Measurements from ENCODE around the gene LHCGR.
"Not testable (repeated sequence)": the region's sequence is repeated elsewhere in the genome, so short reads cannot be mapped to it uniquely, and the experiment has no call there.

The LHCGR gene

GRCh38 chr2:48739236-48739635 lies 16.3 kb downstream of the LHCGR start:
- not testable (repeated sequence) for FAIRE-seq

GRCh38 chr2:48738806-48739205 lies 16.7 kb downstream of the LHCGR start:
- FAIRE-seq, result no peak

- no peak for FAIRE-seq
These were observed 19.3 kb downstream of the LHCGR start for GRCh38 chr2:48736251-48736650.

DNA sequence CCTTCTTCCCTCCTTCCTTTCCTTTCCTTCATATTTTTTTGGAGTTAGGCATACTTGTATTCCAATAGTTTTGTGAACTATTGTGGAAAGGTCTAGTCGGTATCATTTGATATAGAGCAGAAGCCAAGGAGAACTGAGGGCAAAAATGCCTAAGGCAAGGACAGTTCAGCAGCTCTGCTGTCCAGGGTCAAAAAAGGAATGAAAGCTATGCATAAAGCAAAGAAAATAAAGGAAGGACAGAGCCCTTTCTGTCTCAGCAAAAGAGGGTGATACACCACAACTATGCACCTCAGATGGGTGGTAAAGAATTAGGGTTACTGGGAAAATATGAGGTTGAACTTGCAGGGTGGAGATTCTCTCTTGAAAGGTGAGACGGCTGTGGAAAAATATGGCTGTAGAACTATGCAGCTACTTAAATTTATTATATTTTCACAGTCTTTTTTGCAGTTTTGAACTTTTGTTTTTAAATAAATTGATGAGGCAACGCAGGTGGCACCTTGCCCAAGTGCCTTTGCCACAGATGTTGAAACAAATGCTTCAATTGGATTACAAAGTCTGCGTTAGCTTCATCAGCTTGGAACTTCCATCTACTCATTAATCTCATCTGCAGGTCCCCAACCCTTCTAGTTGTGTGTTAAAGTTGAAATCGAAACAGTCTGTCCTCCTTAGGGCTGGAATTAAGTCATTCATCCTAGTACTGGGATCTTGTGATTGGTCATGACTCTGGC lies 20.8 kb downstream of the LHCGR start:
- FAIRE-seq, result no peak

DNA sequence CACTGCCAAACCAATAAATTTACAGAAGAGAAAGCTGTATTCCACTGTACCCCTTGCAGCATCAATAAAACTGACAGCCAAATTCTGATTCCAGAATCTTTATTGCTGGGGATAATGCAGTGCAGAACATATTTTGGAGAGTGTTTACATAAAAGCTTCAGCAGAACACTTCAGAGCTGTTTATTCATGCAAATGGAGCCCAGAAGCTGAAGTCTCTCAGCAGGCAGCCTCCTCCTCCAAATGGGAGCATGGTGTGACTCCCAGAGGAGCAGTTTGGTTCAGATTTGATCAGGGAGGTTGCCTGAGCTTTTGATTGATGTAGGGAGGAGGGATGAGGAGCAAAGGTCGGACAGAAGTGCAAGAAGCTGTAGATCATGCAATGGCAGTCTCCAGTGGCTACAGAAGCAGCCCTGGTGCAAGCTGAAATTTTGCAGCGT lies 22.4 kb downstream of the LHCGR start:
- no peak for FAIRE-seq

DNA sequence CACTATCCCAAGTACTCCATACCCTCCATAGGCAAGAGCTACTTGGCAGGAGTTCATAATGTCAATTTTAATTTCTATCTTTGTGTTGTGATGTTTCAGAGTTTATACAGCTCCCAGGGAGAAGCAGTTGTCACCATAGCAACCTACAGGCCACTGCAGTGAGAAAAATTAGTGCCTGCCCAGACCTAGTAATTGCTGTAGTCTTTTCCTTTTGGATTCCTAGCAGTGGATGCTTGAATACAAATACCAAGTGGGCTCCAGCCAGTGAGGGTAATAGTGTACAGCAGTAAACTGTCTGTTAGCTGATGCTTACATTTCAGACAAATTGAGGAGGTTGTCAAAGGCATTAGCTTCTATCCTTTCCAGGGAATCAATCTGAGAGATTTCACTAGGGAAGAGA lies 26.7 kb downstream of the LHCGR start:
- FAIRE-seq, result no peak

GRCh38 chr2:48728295-48728694 lies 27.2 kb downstream of the LHCGR start:
- no peak for FAIRE-seq

DNA sequence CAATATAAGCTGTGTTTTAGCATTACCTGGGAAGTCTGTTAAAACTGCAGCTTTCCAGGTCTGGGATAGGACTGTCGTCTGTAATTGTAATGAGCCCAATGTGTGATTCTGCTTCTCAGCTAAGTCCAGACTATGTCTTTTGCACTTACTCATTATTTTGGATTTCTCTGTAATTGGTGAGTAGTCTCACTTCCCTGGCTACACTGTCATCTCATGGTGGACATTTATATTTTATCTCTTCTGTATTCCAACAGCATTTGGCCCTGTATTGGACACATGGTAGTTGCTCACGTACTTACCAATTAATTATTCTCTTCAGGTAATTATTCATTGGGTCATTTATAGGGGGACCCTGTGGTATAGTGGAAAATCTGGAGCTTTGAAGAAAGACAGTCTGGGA lies 28.0 kb downstream of the LHCGR start:
- FAIRE-seq, result no peak

- FAIRE-seq, result no peak
These were observed 29.6 kb downstream of the LHCGR start for GRCh38 chr2:48725696-48726494.

- no peak for FAIRE-seq
These were observed 31.2 kb downstream of the LHCGR start for GRCh38 chr2:48724278-48724677.

GRCh38 chr2:48723129-48723528 lies 32.4 kb downstream of the LHCGR start:
- FAIRE-seq, result no peak

DNA sequence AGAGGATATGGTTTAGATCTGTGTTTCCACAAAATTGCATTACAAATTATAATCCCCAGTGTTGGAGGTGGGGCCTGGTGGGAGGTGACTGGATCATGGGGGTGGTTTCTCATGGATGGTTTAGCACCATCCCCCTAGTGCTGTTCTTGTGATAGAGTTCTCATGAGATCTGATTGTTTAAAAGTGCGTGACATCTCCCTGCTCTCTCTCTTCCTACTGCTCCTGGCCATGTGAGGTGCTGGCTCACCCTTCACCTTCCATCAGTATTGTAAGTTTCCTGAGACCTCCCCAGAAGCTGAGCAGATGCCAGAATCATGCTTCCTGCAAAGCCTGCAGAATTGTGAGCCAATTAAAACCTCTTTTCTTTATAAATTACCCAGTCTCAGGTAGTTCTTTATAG lies 33.1 kb downstream of the LHCGR start:
- no peak for FAIRE-seq

DNA sequence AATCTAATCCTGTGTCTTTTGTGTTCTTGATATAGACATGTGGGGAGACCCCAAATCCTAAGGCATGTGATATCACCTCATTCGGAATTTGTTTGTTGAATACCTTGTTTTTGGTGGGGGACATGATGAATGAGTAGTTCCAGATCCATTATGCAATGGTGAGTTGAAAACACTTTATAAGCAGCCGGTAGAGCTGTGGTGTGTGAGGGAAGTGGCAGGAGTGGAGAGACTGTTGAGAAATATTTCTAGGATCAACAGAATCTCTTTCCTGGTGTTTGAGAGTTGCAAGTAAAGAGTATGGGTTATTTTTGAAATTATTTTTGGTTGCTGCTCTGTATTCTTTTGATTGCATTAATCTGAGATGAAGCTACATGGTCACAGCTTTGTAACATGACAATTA lies 34.4 kb downstream of the LHCGR start:
- FAIRE-seq, result no peak

DNA sequence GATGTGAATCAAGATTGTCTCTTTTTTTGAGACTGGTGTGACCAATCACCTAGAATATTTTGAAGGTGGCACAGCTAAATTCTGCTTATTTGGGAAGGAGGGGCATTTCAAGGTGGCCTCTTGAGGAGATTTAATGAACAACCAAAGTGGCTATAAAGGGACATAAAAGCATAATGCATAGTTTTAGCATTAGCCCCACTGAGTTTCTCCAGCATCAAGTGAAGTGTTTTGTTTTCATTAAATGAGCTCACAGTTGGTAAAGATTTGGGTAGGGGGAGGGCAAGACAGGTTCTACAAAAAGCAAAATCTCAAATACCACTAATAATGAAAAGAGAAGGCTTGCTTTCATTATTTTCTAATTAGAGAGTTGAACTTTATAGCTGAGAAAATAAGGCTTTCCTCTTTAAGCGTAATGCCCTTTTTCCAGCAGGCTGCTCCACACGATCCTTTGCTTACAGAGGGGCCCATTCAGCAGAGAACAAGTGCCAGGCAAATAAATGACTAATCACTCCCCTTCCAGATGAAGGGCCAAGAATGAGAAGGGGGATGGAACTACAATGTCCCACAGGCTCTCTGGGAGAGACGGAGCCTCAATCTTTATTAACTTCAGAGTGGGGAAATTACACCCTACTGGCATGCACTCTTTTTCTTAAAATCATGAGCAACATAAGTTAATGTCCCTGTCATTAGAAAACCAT lies 35.9 kb downstream of the LHCGR start:
- FAIRE-seq, result no peak

GRCh38 chr2:48717846-48718245 lies 37.7 kb downstream of the LHCGR start:
- FAIRE-seq, result no peak

DNA sequence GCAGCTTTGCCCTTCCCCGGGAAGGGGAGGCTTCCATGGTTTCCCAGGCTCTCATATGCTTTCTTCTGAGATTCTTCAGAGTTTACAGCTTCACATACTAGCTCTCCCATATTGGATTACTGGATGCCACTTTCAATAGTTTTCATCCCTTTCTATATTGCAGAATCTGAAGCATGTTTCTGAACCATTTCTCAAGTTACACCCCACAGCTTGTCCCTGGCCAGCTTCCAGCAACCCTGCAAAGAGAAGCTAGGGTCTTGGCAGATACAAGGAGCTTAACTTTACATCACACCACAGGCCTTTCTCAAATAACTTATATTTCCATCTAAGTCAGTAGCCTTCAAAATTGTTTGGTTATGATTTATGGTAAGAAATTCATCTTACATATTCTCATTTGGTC lies 39.6 kb downstream of the LHCGR start:
- FAIRE-seq, result no peak

DNA sequence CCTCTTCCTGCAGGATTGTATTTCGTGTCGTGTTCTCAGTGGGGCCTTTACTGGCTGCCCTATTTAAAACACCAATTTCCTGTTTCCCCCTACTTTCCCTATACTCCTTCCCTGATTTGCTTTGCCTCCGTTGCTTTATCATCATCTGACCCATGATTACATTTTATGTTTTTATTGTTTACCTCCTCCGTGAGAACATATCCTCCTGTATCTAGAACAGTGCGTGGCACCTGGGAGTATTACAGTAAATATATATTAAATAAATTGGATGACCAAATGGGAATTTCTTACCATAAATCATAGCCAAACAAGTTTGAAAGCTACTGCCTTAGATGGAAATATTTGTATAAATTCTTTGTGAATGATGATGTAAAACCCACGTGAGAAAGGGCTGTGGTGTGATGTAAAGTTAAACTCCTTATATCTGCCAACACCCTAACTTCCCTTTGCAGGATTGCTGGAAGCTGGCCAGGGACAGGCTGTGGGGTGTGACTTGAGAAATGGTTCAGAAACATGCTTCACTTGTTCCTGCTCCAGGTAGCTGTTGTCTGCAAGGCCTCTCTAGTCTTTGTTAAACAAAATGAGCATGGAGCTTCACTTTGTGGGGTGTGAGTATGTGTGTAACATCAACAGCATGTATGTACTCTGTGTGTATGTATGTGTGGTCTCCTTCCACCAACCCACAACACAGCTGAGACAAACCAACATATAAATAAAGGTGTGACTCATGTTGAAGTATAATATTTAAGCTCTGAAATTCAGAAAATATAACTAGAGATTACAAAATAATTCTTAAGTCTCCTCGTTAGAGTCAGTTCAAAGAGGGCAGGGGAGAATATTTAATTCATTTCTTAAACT lies 40.3 kb downstream of the LHCGR start:
- no peak for FAIRE-seq

GRCh38 chr2:48714245-48714644 lies 41.3 kb downstream of the LHCGR start:
- FAIRE-seq, result no peak

DNA sequence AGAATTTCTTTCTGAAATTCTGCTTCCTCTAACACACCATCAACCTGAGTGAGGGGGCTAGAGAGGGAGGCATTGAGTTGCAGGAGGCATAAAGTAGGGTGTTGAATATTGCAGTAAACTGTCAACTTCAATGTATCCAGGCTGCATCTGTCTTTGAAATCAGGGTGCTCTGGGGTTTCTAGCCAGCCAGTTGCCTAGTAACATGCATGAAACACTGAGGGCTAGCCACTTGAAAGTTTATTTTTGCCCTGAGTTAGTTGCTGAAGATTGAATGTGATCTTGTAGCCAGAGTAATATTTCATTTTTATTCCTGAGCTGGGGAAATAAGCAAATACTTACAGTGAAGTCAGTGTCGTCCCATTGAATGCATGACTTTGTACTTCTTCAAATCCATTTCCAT lies 41.9 kb downstream of the LHCGR start:
- FAIRE-seq, result no peak

DNA sequence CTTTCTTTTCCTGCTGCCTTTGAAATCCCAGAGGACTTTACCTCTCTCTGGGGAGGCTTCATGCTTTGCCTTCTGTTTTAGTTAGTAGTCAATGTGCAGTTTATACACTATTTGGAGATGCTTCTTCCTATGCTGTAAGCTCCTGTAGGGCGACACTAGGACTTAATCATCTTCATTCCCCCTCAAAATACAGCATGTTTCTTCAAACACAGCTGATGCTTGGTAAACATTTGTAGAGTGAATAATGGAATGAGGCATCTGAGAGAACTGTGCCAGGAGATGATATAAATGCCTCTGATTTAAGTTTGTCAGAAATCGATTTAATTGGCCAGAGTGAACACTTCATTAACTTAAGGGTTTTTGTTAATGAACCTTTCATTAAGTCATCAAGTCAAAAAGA lies 43.4 kb downstream of the LHCGR start:
- no peak for FAIRE-seq

DNA sequence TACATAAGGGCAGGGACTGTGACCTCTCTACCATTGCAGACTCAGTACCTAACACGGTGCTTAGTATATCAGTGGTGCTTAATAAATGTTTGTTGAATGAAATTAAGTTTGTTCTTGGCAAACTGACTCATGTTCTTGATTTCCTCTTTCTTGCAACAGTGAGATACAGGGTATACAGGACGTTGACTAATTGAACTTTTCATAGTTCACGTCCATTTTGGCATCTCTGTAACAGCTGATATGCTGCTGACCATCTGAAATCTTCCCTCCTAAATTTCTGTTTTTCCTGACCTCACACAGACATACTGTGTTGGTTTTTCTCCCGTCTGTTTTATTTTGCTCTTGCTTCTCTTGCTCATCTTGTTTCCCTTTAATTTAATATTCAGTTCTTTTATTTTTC lies 44.2 kb downstream of the LHCGR start:
- FAIRE-seq, result no peak
